WTC11 (cell line): ENCODE data around the gene DOK7.

Experiments
- CREM ChIP-seq: sonication (generic); formaldehyde crosslinking; IDR thresholded peaks from 2 replicates; pipeline ENCODE4 v1.8.1; 2022; ENCODE audit warnings: mild to moderate bottlenecking, missing genetic modification reagents, moderate library complexity
- CTCF ChIP-seq: fragments of 200-600 bp; IDR thresholded peaks from 2 replicates; pipeline ENCODE4 v1.8.0; 2022; ENCODE audit warnings: antibody characterized with exemption
- E2F1 ChIP-seq: sonication (generic); formaldehyde crosslinking; IDR thresholded peaks from 2 replicates; pipeline ENCODE4 v1.8.0; 2022; ENCODE audit warnings: mild to moderate bottlenecking, missing genetic modification reagents
- ELF4 ChIP-seq: sonication (generic); formaldehyde crosslinking; IDR thresholded peaks from 2 replicates; pipeline ENCODE4 v1.8.1; 2022; ENCODE audit warnings: low read depth, mild to moderate bottlenecking, moderate library complexity, missing genetic modification reagents
- ESRRA ChIP-seq: sonication (generic); formaldehyde crosslinking; IDR thresholded peaks from 2 replicates; pipeline ENCODE4 v1.8.1; 2022; ENCODE audit warnings: mild to moderate bottlenecking, missing genetic modification reagents, borderline replicate concordance
- ETV6 ChIP-seq: sonication (generic); formaldehyde crosslinking; IDR thresholded peaks from 2 replicates; pipeline ENCODE4 v1.8.1; 2022; ENCODE audit warnings: mild to moderate bottlenecking, missing genetic modification reagents
- IRF2 ChIP-seq: sonication (generic); formaldehyde crosslinking; IDR thresholded peaks from 2 replicates; pipeline ENCODE4 v1.8.0; 2022; ENCODE audit warnings: low read depth, missing genetic modification reagents, borderline replicate concordance
- JUN ChIP-seq: sonication (generic); formaldehyde crosslinking; IDR thresholded peaks from 2 replicates; pipeline ENCODE4 v1.8.0; 2023; ENCODE audit warnings: mild to moderate bottlenecking, missing genetic modification reagents
- NR2C2 ChIP-seq: sonication (generic); formaldehyde crosslinking; IDR thresholded peaks from 2 replicates; pipeline ENCODE4 v1.8.0; 2022; ENCODE audit warnings: mild to moderate bottlenecking, missing genetic modification reagents
- USF2 ChIP-seq: sonication (generic); formaldehyde crosslinking; IDR thresholded peaks from 2 replicates; pipeline ENCODE4 v1.8.1; 2023; ENCODE audit warnings: mild to moderate bottlenecking, missing genetic modification reagents, moderate library complexity
- ZNF396 ChIP-seq: fragments of 250-450 bp; sonication (Bioruptor Pico); IDR thresholded peaks from 2 replicates; pipeline ENCODE4 v1.8.0; 2021; ENCODE audit warnings: mild to moderate bottlenecking, moderate library complexity, borderline replicate concordance
- TF ChIP-seq, protein P1 (sequence below): fragments of 250-450 bp; sonication (Bioruptor Pico); IDR thresholded peaks from 2 replicates; pipeline ENCODE4 v1.9.0; 2021; ENCODE audit warnings: mild to moderate bottlenecking

GRCh38 chr4:3529363-3529762 is 66.3 kb downstream of the DOK7 start:
- TF ChIP-seq CTCF (no peak), NR2C2 (CRISPR knock-in tag) (no peak), JUN (CRISPR knock-in tag) (no peak), ELF4 (CRISPR knock-in tag) (no peak), IRF2 (no peak), USF2 (CRISPR knock-in tag) (no peak), CREM (CRISPR knock-in tag) (no peak), ETV6 (CRISPR knock-in tag) (no peak), ESRRA (CRISPR knock-in tag) (no peak), E2F1 (no peak), ZNF396 (CRISPR knock-in tag) (no peak)
- TF ChIP-seq, protein P1, sequence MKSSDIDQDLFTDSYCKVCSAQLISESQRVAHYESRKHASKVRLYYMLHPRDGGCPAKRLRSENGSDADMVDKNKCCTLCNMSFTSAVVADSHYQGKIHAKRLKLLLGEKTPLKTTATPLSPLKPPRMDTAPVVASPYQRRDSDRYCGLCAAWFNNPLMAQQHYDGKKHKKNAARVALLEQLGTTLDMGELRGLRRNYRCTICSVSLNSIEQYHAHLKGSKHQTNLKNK (CRISPR knock-in tag): no peak
